Liver (tissue), 9 donors: ENCODE measurements around the gene MYO3B. TPM values are rescaled to one million over a fixed set of nuclear protein-coding genes. Genes with fewer than 3 reads are reported as not detected.

Source experiments
- DNase-seq: peaks from one replicate; pipeline ENCODE4 v3.0.0-alpha.2; 2017; ENCODE audit warnings: low spot score
- H3K27ac ChIP-seq, 2 donors: one replicate each; pipeline ENCODE4 v1.7.0; 2013; ENCODE audit warnings: inconsistent platforms in 2 of 2, low read length in 2 of 2, control low read depth in 1 of 2, low read depth in 1 of 2, mild to moderate bottlenecking in 1 of 2
- H3K27me3 ChIP-seq, 4 donors: one replicate each; pipeline versions ENCODE4 v1.6.1 to v1.7.0; 2013; ENCODE audit warnings: low read length in 3 of 4, inconsistent platforms in 1 of 4, mild to moderate bottlenecking in 1 of 4, moderate library complexity in 1 of 4; ENCODE audit not compliant: control insufficient read depth in 4 of 4, insufficient read depth in 4 of 4
- H3K36me3 ChIP-seq, 4 donors: one replicate each; pipeline versions ENCODE4 v1.6.1 to v1.7.0; 2013; ENCODE audit warnings: low read length in 3 of 4, mild to moderate bottlenecking in 3 of 4, low read depth in 1 of 4, moderate library complexity in 1 of 4; ENCODE audit not compliant: control insufficient read depth in 4 of 4, insufficient read depth in 3 of 4
- H3K4me1 ChIP-seq, 4 donors: one replicate each; pipeline versions ENCODE4 v1.6.1 to v1.7.0; 2013; ENCODE audit warnings: low read length in 3 of 4, mild to moderate bottlenecking in 3 of 4, moderate library complexity in 1 of 4; ENCODE audit not compliant: control insufficient read depth in 4 of 4, insufficient read depth in 4 of 4
- H3K4me3 ChIP-seq, 3 donors: one replicate each; pipeline versions ENCODE4 v1.6.1 to v1.7.0; 2013; ENCODE audit warnings: low read length in 3 of 3, control low read depth in 1 of 3, low read depth in 1 of 3, mild to moderate bottlenecking in 1 of 3
- H3K9ac ChIP-seq, 2 donors: one replicate each; pipeline ENCODE4 v1.7.0; 2013; ENCODE audit warnings: low read length in 2 of 2, mild to moderate bottlenecking in 2 of 2, moderate library complexity in 2 of 2, control low read depth in 1 of 2, low read depth in 1 of 2
- H3K9me3 ChIP-seq, 4 donors: one replicate each; pipeline versions ENCODE4 v1.6.1 to v1.7.0; 2013; ENCODE audit warnings: low read length in 3 of 4; ENCODE audit not compliant: control insufficient read depth in 4 of 4
- EGR1 ChIP-seq, 2 donors: IDR thresholded peaks; 2 replicates each; pipeline ENCODE4 v1.6.1; 2016 to 2018; ENCODE audit warnings: antibody characterized with exemption in 2 of 2, low read depth in 2 of 2
- FOXA2 ChIP-seq: IDR thresholded peaks from 2 replicates; pipeline ENCODE4 v1.6.1; 2016; ENCODE audit warnings: antibody characterized with exemption
- GABPA ChIP-seq, 2 donors: IDR thresholded peaks in 1 of 2; conservative IDR thresholded peaks in 1 of 2; 2 replicates each; pipeline ENCODE4 v1.6.1; 2016; ENCODE audit warnings: antibody characterized with exemption in 2 of 2, mild to moderate bottlenecking in 1 of 2, moderate library complexity in 1 of 2
- HNF4A ChIP-seq, 2 donors: conservative IDR thresholded peaks; 2 replicates each; pipeline ENCODE4 v1.6.1; 2016; ENCODE audit warnings: antibody characterized with exemption in 2 of 2, mild to moderate bottlenecking in 2 of 2
- HNF4G ChIP-seq: IDR thresholded peaks from 2 replicates; pipeline ENCODE4 v1.6.1; 2016; ENCODE audit warnings: antibody characterized with exemption
- JUND ChIP-seq, 2 donors: IDR thresholded peaks; 2 replicates each; pipeline ENCODE4 v1.6.1; 2016; ENCODE audit warnings: antibody characterized with exemption in 2 of 2
- NR2F2 ChIP-seq: IDR thresholded peaks from 2 replicates; pipeline ENCODE4 v1.6.1; 2016; ENCODE audit warnings: antibody characterized with exemption
- RAD21 ChIP-seq, 2 donors: IDR thresholded peaks; 2 replicates each; pipeline ENCODE4 v1.6.1; 2016; ENCODE audit warnings: antibody characterized with exemption in 2 of 2, mild to moderate bottlenecking in 2 of 2
- SP1 ChIP-seq: IDR thresholded peaks from 2 replicates; pipeline ENCODE4 v1.6.1; 2018; ENCODE audit warnings: antibody characterized with exemption, mild to moderate bottlenecking
- TAF1 ChIP-seq: conservative IDR thresholded peaks from 2 replicates; pipeline ENCODE4 v1.6.1; 2016; ENCODE audit warnings: antibody characterized with exemption, mild to moderate bottlenecking
- YY1 ChIP-seq: IDR thresholded peaks from 2 replicates; pipeline ENCODE4 v1.6.1; 2016; ENCODE audit warnings: antibody characterized with exemption, mild to moderate bottlenecking
- WGBS: extraction: QIAGEN DNeasy Blood & Tissue Kit; methylation state at CpG from one replicate; pipeline ENCODE4 v1.1.7; 2013; 5-methylcytosine and 5-hydroxymethylcytosine counted together
- polyA plus RNA-seq, 2 donors: library from polyadenylated mRNA; stranded (reverse) in 1 of 2; unstranded in 1 of 2; fragments of 200-250 nt in 1 of 2; fragments of >200 nt in 1 of 2; fragmentation: Nextera tagmentation in 1 of 2; extraction: Ambion mirVana in 1 of 2; gene quantifications; one replicate each; pipeline versions ENCODE4 v1.2.1 to v1.2.3, GENCODE V29; 2013 to 2015
- total RNA-seq, 2 donors: library from RNA; depleted of rRNA; stranded (reverse); fragments of >200 nt; gene quantifications; one replicate each; pipeline ENCODE4 v1.2.3, GENCODE V29; 2014
- TF ChIP-seq, protein P1 (sequence below): IDR thresholded peaks from 2 replicates; pipeline ENCODE4 v1.6.1; 2016; ENCODE audit warnings: antibody characterized with exemption, mild to moderate bottlenecking
- TF ChIP-seq, protein P2 (sequence below): fragments of 150-350 bp; IDR thresholded peaks from 2 replicates; pipeline ENCODE4 v1.5.1; 2017; ENCODE audit warnings: improper control_type of control experiment, low read depth, low read length; ENCODE audit not compliant: missing input control
- TF ChIP-seq, protein P3 (sequence below): IDR thresholded peaks from 2 replicates; pipeline ENCODE4 v1.6.1; 2016; ENCODE audit warnings: antibody characterized with exemption
- TF ChIP-seq, protein P4 (sequence below): IDR thresholded peaks from 2 replicates; pipeline ENCODE4 v1.6.1; 2016; ENCODE audit warnings: antibody characterized with exemption
- donor health status: healthy.
- donor health status: healthy.
- donor health status: healthy.
- donor health status: healthy.
- donor health status: healthy.

The MYO3B gene
- total and polyA plus RNA-seq, 4 donors, result under 0.01 to 0.05 TPM; not detected in 2

DNA sequence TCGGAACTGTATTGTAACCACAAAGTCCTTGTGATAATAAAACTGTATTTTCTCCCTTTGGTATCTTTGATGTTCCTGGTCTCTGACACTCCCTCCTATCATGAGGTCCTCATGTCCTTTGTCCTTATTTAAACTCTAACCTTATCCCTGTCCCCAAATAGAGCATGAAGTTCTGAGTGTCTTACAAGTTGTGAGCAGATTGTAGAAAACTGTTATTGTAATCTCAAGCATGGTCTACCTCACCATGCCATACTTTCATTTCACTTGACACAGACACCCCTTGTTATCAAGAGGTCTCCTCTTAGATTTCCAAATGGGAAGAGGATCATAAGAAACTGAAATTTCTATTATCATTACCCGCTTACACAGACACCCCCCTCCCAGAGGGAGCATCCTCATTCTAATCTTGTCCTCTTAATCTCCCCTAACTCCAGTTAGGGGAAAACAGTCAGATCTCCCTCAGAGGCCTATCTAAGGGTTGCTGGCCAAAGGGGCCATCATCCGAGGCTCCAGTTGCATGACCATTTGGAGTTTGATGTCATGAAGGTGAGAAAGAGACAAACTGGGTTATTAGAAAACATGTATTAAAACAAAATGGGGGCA lies 29.0 kb downstream of the MYO3B start:
- 87% methylated on average over 3 of the region's 3 CpGs for WGBS
- H3K27me3 ChIP-seq, result no peaks in the 10 kb centered on the region

DNA sequence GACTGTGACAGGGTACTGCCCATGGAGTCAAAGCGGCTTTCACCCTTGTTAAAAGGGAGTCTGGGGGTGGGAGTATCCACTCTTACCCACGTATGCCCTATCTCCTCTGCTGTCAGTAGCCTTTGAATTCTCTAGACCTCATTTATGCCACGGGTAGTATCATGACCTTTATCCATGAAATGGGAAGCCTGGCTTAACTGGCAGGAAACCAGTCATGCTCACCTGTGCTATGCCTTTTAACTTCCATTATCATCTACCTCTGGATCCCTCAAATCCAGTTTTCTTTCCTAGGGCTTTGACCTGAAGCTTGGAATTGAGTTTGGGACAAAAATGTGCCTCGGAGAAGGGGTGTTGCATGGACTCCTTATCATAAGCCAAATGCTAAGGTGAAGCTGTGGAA lies 30.0 kb downstream of the MYO3B start:
- Histone ChIP-seq H3K27ac (no peak overlapping the region), H3K4me3 (no peak overlapping the region), H3K36me3 (no peaks in the 10 kb centered on the region), H3K9ac (no peak overlapping the region), H3K9me3 (peaks cover 2 to 5% (median 3%) of the 10 kb centered on the region in 4 donors), H3K27me3 (no peaks in the 10 kb centered on the region), H3K4me1 (no peaks in the 10 kb centered on the region)
- DNase-seq, result no peak
- TF ChIP-seq NR2F2 (no peak), FOXA2 (no peak), HNF4G (no peak), SP1 (no peak), TAF1 (no peak), JUND (IDR thresholded peaks at IDR 0.05) (no peak), YY1 (no peak), GABPA (IDR thresholded peaks at IDR 0.05 in 1 of 2, conservative IDR thresholded peaks at IDR 0.05 in 1 of 2) (no peak), RAD21 (IDR thresholded peaks at IDR 0.05) (no peak)
- TF ChIP-seq, protein P1, sequence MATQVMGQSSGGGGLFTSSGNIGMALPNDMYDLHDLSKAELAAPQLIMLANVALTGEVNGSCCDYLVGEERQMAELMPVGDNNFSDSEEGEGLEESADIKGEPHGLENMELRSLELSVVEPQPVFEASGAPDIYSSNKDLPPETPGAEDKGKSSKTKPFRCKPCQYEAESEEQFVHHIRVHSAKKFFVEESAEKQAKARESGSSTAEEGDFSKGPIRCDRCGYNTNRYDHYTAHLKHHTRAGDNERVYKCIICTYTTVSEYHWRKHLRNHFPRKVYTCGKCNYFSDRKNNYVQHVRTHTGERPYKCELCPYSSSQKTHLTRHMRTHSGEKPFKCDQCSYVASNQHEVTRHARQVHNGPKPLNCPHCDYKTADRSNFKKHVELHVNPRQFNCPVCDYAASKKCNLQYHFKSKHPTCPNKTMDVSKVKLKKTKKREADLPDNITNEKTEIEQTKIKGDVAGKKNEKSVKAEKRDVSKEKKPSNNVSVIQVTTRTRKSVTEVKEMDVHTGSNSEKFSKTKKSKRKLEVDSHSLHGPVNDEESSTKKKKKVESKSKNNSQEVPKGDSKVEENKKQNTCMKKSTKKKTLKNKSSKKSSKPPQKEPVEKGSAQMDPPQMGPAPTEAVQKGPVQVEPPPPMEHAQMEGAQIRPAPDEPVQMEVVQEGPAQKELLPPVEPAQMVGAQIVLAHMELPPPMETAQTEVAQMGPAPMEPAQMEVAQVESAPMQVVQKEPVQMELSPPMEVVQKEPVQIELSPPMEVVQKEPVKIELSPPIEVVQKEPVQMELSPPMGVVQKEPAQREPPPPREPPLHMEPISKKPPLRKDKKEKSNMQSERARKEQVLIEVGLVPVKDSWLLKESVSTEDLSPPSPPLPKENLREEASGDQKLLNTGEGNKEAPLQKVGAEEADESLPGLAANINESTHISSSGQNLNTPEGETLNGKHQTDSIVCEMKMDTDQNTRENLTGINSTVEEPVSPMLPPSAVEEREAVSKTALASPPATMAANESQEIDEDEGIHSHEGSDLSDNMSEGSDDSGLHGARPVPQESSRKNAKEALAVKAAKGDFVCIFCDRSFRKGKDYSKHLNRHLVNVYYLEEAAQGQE, result no peak
- TF ChIP-seq, protein P2, sequence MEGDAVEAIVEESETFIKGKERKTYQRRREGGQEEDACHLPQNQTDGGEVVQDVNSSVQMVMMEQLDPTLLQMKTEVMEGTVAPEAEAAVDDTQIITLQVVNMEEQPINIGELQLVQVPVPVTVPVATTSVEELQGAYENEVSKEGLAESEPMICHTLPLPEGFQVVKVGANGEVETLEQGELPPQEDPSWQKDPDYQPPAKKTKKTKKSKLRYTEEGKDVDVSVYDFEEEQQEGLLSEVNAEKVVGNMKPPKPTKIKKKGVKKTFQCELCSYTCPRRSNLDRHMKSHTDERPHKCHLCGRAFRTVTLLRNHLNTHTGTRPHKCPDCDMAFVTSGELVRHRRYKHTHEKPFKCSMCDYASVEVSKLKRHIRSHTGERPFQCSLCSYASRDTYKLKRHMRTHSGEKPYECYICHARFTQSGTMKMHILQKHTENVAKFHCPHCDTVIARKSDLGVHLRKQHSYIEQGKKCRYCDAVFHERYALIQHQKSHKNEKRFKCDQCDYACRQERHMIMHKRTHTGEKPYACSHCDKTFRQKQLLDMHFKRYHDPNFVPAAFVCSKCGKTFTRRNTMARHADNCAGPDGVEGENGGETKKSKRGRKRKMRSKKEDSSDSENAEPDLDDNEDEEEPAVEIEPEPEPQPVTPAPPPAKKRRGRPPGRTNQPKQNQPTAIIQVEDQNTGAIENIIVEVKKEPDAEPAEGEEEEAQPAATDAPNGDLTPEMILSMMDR, result no peak
- TF ChIP-seq, protein P3, sequence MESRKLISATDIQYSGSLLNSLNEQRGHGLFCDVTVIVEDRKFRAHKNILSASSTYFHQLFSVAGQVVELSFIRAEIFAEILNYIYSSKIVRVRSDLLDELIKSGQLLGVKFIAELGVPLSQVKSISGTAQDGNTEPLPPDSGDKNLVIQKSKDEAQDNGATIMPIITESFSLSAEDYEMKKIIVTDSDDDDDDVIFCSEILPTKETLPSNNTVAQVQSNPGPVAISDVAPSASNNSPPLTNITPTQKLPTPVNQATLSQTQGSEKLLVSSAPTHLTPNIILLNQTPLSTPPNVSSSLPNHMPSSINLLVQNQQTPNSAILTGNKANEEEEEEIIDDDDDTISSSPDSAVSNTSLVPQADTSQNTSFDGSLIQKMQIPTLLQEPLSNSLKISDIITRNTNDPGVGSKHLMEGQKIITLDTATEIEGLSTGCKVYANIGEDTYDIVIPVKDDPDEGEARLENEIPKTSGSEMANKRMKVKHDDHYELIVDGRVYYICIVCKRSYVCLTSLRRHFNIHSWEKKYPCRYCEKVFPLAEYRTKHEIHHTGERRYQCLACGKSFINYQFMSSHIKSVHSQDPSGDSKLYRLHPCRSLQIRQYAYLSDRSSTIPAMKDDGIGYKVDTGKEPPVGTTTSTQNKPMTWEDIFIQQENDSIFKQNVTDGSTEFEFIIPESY, result no peak
- TF ChIP-seq, protein P4, sequence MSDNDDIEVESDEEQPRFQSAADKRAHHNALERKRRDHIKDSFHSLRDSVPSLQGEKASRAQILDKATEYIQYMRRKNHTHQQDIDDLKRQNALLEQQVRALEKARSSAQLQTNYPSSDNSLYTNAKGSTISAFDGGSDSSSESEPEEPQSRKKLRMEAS, result no peak
- WGBS, result 52% methylated on average over 4 of the region's 4 CpGs

More for the DNA sequence above, 29.0 kb downstream of the MYO3B start:
- Histone ChIP-seq H3K27ac (no peak overlapping the region), H3K36me3 (no peaks in the 10 kb centered on the region), H3K9me3 (peaks cover 2 to 5% (median 3%) of the 10 kb centered on the region in 4 donors), H3K4me3 (no peak overlapping the region), H3K9ac (no peak overlapping the region), H3K4me1 (no peaks in the 10 kb centered on the region)
- no peak for DNase-seq
- TF ChIP-seq, protein P4, result no peak
- no peak for TF ChIP-seq HNF4A (conservative IDR thresholded peaks at IDR 0.05)
- TF ChIP-seq NR2F2, result no peak
- no peak for TF ChIP-seq TAF1
- no peak for TF ChIP-seq JUND (IDR thresholded peaks at IDR 0.05)
- no peak for TF ChIP-seq EGR1 (IDR thresholded peaks at IDR 0.05; ENCODE audit: low read depth in 2 of 2)
- no peak for TF ChIP-seq SP1
- TF ChIP-seq YY1, result no peak
